Gastroesophageal sphincter (tissue), 4 donors: ENCODE data around the gene NEK9. TPM values are rescaled to one million over a fixed set of nuclear protein-coding genes. Genes with fewer than 3 reads are reported as not detected.

Experiments used
- ATAC-seq: fragments of 150-250 bp; one replicate; pipeline ENCODE4 v1.9.1; 2016; ENCODE audit warnings: mild to moderate bottlenecking, moderate library complexity
- H3K27ac ChIP-seq, 4 donors: fragments of 200-600 bp; sonication (generic) in 3 of 4; 1 replicate in 3 of 4; 2 replicates in 1 of 4; pipeline ENCODE4 v1.5.1; 2016 to 2019
- H3K27me3 ChIP-seq: fragments of 200-600 bp; sonication (generic); one replicate; pipeline ENCODE4 v1.5.1; 2019
- H3K36me3 ChIP-seq, 2 donors: fragments of 200-600 bp; sonication (generic); one replicate each; pipeline ENCODE4 v1.5.1; 2019; ENCODE audit warnings: control low read depth in 1 of 2
- H3K4me1 ChIP-seq, 3 donors: fragments of 200-600 bp; sonication (generic); 1 replicate in 2 of 3; 2 replicates in 1 of 3; pipeline ENCODE4 v1.5.1; 2016 to 2019; ENCODE audit warnings: control low read depth in 2 of 3
- H3K4me3 ChIP-seq, 2 donors: fragments of 200-600 bp; sonication (generic); one replicate each; pipeline ENCODE4 v1.5.1; 2019; ENCODE audit warnings: mild to moderate bottlenecking in 1 of 2, moderate library complexity in 1 of 2
- H3K9me3 ChIP-seq, 3 donors: fragments of 200-600 bp; sonication (generic); one replicate each; pipeline ENCODE4 v1.5.1; 2017 to 2019; ENCODE audit warnings: control low read depth in 2 of 3
- CTCF ChIP-seq, 4 experiments: fragments of 200-600 bp in 2 of 4; fragments of 450-650 bp in 2 of 4; sonication (generic) in 1 of 4; IDR thresholded peaks; one replicate each; pipeline ENCODE4 v1.5.1; 2017 to 2019; ENCODE audit warnings: antibody characterized with exemption in 4 of 4, mild to moderate bottlenecking in 2 of 4, moderate library complexity in 2 of 4
- EP300 ChIP-seq: sonication (generic); formaldehyde crosslinking; IDR thresholded peaks from one replicate; pipeline ENCODE4 v1.6.1; 2017; ENCODE audit warnings: antibody characterized with exemption, mild to moderate bottlenecking
- POLR2A ChIP-seq, 2 donors: fragments of 450-650 bp; IDR thresholded peaks; one replicate each; pipeline ENCODE4 v1.6.1; 2017; ENCODE audit warnings: antibody characterized with exemption in 2 of 2, mild to moderate bottlenecking in 2 of 2, moderate library complexity in 1 of 2
- POLR2AphosphoS5 ChIP-seq: sonication (generic); formaldehyde crosslinking; IDR thresholded peaks from one replicate; pipeline ENCODE4 v1.6.1; 2017; ENCODE audit warnings: antibody characterized with exemption
- WGBS, 2 donors: methylation state at CpG; one replicate each; pipeline ENCODE4 v1.1.5; 2018; ENCODE audit warnings: low coverage in 1 of 2; 5-methylcytosine and 5-hydroxymethylcytosine counted together
- total RNA-seq, 4 donors: library from RNA; depleted of rRNA; stranded (reverse); fragments of >200 nt; gene quantifications; one replicate each; pipeline ENCODE4 v1.1.0, GENCODE V29; 2016

The NEK9 gene
- total RNA-seq, 4 donors from 2014 or later, result 34.2 to 95.4 (median 85.9) TPM

GRCh38 chr14:75147423-75148071 lies 20.7 kb upstream of the NEK9 start:
- WGBS, 2 donors, result 33% methylated on average over 11 of the region's 13 CpGs; no CpG with 5 or more reads in 1 of the 2 donors
- no peaks in the 10 kb centered on the region for H3K9me3 ChIP-seq
- peak overlapping the region; percentile 81 to 92 (median 82) for H3K27ac ChIP-seq
- peaks cover 0 to 69% (median 13%) of the 10 kb centered on the region in 3 donors for H3K4me1 ChIP-seq
- no peak overlapping the region for H3K4me3 ChIP-seq
- peak; percentile 87 for ATAC-seq
- peaks cover 0 to 31% of the 10 kb centered on the region in 2 donors for H3K36me3 ChIP-seq
- TF ChIP-seq EP300 (no peak), POLR2AphosphoS5 (peak; percentile 74), CTCF (IDR thresholded peaks at IDR 0.05) (peak in 3 of 4 experiments; percentile 23 to 47 (median 47)), POLR2A (IDR thresholded peaks at IDR 0.05) (no peak)
- H3K27me3 ChIP-seq, result no peaks in the 10 kb centered on the region

- H3K27me3 ChIP-seq, result no peaks in the 10 kb centered on the region
- no peak for ATAC-seq
- TF ChIP-seq CTCF (IDR thresholded peaks at IDR 0.05) (no peak), POLR2AphosphoS5 (no peak), EP300 (no peak), POLR2A (IDR thresholded peaks at IDR 0.05) (no peak)
- H3K9me3 ChIP-seq, result no peaks in the 10 kb centered on the region
- no peak overlapping the region for H3K4me3 ChIP-seq
- H3K4me1 ChIP-seq, result peaks cover 0 to 67% (median 7%) of the 10 kb centered on the region in 3 donors
- WGBS, 2 donors, result 38 to 52% methylated on average over 2 to 3 of the region's 5 CpGs
- H3K36me3 ChIP-seq, result peaks cover 0 to 13% of the 10 kb centered on the region in 2 donors
- H3K27ac ChIP-seq, result peak overlapping the region in 3 of 4 donors; percentile 48 to 82 (median 81)
These were observed 18.1 kb upstream of the NEK9 start for GRCh38 chr14:75144944-75145343.

GRCh38 chr14:75143761-75144527 lies 17.1 kb upstream of the NEK9 start:
- no peaks in the 10 kb centered on the region for H3K9me3 ChIP-seq
- peak overlapping the region in 2 of 4 donors; percentile 81 to 82 for H3K27ac ChIP-seq
- peaks cover 0 to 74% (median 7%) of the 10 kb centered on the region in 3 donors for H3K4me1 ChIP-seq
- peaks cover 0 to 13% of the 10 kb centered on the region in 2 donors for H3K36me3 ChIP-seq
- H3K27me3 ChIP-seq, result no peaks in the 10 kb centered on the region
- 63 to 71% methylated on average over 9 of the region's 9 CpGs for WGBS, 2 donors
- H3K4me3 ChIP-seq, result no peak overlapping the region
- ATAC-seq, result no peak
- TF ChIP-seq POLR2A (IDR thresholded peaks at IDR 0.05) (no peak), POLR2AphosphoS5 (no peak), CTCF (IDR thresholded peaks at IDR 0.05) (no peak), EP300 (no peak)

- WGBS, 2 donors, result 14 to 33% methylated on average over 1 of the region's 1 CpG
- ATAC-seq, result no peak
- Histone ChIP-seq H3K9me3 (no peaks in the 10 kb centered on the region), H3K27ac (peak overlapping the region in 2 of 4 donors; percentile 55 to 82), H3K36me3 (peaks cover 0 to 13% of the 10 kb centered on the region in 2 donors), H3K4me3 (no peak overlapping the region), H3K4me1 (peaks cover 5 to 73% (median 9%) of the 10 kb centered on the region in 3 donors), H3K27me3 (no peaks in the 10 kb centered on the region)
- TF ChIP-seq CTCF (IDR thresholded peaks at IDR 0.05) (no peak), POLR2AphosphoS5 (no peak), POLR2A (IDR thresholded peaks at IDR 0.05) (no peak), EP300 (no peak)
These were observed 15.6 kb upstream of the NEK9 start for GRCh38 chr14:75142494-75142893.
